Iris pigment epithelial cell (primary cell): ENCODE data around the gene TRIM44.

Experiments
- DNase-seq: peaks from one replicate; pipeline ENCODE4 v3.0.0-alpha.2; 2011; ENCODE audit warnings: low read depth

Gene TRIM44

DNA sequence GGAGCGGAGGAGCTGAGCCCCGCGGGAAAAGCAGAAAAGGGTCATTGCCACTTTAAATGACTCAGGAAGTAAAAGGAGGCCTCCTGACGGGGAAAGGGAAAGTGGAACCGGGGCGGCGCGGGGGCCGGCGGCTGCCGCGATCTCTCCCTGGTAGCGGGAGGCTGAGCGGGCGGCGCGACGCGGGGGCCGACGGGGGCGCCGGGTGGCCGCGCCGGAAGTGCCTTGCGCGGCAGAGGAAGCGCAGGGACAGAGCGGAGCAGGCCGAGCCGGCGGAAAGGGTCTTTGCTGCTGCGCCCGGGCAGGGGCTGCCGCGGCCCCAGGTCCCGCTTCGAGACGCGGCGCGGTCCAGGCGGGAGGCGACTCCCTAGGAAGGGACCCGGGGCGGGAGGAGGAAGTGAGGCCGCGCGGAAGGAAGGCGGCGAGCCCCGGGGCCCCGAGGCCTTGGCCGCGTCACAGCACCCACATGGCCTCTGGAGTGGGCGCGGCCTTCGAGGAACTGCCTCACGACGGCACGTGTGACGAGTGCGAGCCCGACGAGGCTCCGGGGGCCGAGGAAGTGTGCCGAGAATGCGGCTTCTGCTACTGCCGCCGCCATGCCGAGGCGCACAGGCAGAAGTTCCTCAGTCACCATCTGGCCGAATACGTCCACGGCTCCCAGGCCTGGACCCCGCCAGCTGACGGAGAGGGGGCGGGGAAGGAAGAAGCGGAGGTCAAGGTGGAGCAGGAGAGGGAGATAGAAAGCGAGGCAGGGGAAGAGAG lies at the start of gene TRIM44:
Gene TRIM44 (plus strand): TSS at position 127 of the 759 bp plus-strand sequence. CDS start 337 bp downstream, at position 464.
- DNase-seq = peak; percentile 83

DNA sequence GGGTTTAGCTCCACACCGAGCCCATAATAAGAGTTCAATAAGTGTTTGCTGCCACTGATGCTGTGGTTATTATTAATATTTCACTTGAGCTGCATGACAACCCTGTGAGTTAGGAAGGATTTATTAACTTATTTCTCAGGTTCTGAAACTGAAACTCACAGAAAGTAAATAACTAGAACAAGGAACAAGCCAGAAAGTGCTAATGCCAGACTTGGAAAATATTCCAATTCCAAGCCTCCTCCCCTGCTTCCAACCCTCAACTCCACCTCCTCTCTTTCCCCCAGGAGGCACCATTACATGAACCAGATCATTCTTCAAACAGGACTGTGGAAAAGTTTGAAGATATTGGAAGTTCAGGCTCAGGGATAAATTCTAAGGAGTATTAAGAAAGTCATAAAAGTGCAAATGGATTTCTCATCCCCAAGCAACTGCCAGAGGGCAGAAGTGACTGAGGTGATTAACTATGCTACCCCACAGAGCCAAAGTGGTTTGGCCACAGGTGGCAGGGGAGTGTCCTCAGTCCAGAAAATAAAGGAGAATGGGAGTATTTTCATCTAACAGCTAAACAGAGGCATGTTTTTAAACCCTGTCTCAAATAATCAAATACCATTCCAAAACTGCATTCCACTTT lies 47.5 kb upstream of the TRIM44 start:
- no peak for DNase-seq

DNA sequence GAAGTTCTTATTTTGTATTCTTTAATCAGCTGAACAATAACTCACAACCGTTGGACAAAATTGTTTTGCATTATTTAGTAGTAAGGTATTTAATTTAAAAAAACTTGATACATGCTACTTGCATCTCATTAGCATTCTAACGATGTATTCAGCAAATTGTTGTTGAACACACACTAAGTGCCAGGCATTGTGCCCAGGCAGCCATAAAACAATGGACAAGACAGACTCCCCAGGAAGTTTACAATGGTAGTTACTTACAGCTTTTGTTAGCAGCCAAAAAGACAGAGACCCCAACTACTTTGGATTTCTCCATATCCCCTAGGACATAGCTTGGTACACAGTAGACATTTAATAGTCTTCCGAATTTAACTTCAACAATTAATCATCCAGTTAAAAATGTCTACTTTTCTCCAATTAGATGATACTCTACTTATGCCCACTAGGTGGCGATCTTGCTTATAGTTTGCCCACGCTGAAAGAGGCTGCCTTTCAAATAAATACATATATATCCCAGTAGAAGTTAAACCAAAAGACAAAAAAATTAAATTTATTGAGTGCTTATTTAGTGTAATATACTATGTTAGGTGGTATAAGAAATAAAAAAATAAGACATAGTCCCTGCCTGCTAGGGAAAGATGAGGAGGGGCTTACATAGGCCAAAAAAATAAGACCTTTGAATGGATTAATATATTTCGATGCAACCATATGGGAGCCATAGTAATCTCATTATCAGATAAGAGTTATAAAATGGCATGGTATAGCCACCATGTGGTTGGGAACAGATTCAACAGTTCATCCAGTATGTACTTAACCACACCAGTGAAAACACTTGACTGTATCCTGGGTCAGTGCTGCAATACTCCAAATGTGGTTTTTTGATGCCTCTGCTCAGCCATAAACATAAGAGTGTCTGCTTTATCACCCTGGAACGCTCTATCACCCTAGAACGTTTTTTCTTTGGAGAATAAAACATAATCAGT lies 46.4 kb upstream of the TRIM44 start:
- peak; percentile 79 for DNase-seq

- no peak for DNase-seq
Measured at GRCh38 chr11:35617316-35617686, 45.3 kb upstream of the TRIM44 start.

DNA sequence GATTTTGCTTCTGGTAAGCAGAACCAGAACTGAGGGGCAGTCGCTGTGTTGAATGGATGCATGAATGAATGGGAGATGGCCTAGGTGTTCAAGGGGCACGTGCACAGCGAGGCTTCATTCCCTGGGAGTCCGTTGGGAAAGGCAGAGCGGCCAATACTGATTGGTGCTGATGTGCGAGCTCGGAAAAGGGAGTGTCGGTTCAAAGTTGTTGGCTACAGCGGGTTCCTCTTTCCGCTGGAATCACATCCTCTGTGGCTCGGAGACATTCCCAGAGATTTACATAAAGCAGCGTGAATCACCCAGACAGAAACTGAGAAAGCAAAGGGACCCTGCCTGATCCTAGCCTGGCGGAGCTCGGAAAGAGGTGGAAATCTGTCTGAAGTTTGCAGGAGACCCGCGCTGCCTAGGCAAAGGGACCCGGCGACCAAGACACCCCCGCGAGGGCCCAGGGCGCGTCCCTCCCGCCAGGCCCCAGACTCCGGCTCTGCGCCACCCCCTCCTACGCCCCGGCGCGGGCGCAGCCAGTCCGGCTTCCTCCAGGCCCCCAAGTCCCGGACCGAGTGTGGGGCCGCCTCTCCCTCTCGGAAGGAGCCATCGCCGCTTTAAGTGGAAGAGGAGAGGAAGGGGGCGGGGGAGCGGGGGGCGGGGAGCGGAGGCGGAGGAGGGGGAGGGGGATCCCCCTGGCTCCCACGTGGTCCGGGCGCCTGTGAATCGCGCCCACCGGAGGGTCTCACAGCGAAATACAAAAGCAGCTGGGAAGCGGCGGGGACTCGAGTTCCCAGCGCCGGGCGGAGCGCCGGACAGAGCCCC lies 44.7 kb upstream of the TRIM44 start, which contains the start of gene FJX1:
Gene FJX1 (plus strand): TSS at position 774 of the 810 bp plus-strand sequence. CDS start 177 bp downstream, outside the sequence.
- peak; percentile 91 for DNase-seq

GRCh38 chr11:35618497-35619115 lies 44.0 kb upstream of the TRIM44 start:
- peak; percentile 58 for DNase-seq

- peak; percentile 56 for DNase-seq
Measured at GRCh38 chr11:35619116-35619854, 43.3 kb upstream of the TRIM44 start.

DNA sequence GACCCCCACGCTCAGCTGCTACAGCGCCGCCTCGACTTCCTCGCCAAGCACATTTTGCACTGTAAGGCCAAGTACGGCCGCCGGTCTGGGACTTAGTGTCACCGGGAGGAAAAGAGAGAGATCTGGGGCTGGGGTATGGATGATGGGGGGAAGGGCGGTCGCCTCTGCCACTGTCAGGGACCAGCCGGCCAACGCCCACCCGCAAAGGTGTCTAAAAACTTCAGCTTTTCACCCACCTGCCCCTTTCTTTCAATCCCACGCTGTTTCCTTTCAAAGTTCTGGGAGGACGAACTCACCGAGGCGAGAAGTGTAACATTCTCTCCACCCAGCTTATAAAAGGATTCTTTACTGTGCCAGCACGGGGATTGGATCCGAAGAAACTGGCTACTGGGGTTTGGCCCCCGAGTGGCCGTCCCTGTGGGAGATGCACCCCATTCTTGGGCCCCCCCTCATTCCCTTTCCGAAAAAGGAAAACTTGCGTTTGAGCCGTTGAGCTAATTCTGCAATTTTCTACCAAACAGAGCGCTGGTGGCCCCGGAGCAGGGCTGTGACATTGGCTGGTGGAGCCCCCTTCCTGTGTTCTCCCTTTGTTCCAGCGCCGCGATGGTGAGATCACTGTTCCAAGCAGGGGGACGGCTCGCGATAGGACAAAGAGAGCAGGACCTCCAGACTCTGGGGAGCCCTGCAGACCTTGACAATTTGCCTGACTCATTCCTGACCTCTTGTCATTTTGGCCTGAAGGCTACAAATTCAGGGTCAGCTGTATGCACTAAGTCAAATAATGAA lies 42.5 kb upstream of the TRIM44 start:
- peak; percentile 43 for DNase-seq

- no peak for DNase-seq
Measured at GRCh38 chr11:35620795-35621194, 41.8 kb upstream of the TRIM44 start.

DNA sequence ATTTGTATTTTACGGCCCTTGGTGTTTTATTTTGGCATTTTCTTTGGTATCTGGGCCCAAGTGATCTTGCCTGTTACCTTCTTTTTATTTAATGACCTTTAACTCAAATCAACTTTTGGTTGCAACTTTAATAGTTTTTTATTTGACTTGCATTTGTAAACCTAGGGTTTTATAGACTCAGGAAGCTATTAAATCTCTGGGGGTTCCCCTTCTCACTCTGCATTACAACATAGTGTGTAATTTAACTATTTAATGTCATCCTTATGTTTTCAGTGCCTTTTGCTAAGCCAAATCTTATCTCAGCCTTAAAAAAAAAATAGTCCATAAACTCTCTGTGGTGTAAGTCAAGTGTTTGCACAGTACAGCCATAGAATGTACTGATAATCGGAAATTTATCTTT lies 41.0 kb upstream of the TRIM44 start:
- DNase-seq = peak; percentile 50

DNA sequence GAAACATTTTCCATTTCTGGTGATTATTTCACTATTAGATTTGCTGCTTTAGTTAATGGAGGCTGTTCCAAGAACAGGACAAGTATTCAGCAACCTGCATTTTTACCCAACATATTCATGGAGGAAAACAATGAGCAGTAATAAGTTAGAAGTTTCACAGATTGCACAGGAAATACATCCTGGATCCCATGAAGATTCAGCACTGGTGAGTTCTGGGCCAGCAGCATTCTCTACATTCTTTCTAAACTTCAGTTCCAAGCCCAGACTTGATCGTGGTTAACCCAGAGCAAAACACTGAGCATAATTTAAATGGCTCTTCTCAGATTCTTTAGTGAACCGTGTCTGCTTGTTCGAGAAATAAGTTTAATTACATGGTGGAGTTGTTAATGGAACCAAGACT lies 40.5 kb upstream of the TRIM44 start:
- peak; percentile 90 for DNase-seq

- DNase-seq = peak; percentile 92
Measured at GRCh38 chr11:35623621-35624168, 38.9 kb upstream of the TRIM44 start.

DNA sequence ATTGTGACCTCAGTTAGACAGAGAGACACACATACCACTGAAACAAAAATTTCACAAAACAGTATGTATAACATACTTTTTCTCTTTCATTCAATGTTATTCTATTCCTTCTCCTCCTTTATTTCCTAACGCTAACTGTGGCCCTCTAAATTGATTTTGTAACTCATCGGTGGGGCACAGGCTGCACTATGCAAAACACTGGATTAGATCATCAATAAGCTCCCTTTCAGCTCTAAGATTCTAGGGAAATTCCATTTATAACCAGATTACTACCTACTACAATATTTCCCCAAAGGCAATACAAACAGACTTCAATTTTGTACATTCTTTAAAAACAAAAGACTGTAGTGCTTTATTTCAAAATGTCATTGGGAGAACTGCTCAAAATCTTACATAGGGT lies 38.3 kb upstream of the TRIM44 start:
- DNase-seq = no peak

GRCh38 chr11:35624781-35625180 lies 37.8 kb upstream of the TRIM44 start:
- no peak for DNase-seq

DNA sequence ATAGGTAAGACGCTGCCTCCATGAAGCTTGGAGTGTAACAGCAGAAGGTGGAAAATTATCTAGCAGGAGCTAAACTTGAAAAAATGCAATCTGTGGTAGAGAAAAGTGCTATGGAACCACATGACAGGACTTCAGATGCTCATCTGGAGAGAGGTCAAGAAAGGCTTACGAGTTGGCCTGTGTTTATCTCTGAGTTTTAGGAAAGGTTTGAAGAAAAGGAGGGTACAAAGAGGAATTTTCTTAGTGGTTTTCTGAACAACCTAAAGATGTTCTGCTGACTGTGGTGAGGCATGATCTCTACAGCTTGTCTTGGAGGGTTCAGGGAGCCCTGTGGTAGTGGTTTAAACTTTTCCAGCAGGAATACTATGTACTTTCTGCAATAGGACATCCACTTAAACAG lies 36.1 kb upstream of the TRIM44 start:
- no peak for DNase-seq

DNA sequence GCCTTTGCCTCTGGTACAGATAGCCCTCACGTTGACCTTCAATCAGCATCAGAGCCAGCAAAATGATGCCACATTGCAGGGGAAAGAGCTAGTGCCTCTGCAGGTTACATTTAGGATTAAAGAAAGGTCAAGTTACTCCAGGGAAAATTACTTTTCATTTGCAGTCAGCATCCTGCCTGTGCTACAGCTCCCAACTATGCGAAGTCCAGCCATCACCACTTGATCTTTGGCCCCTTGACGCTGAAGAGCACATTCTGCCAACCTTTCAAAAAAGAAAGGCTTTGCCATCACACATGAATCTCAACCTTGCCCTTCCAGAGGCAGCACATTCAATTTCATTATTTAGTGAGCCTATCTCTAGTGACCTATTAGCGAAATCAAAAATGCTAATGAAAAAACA lies 33.1 kb upstream of the TRIM44 start:
- DNase-seq = no peak

DNA sequence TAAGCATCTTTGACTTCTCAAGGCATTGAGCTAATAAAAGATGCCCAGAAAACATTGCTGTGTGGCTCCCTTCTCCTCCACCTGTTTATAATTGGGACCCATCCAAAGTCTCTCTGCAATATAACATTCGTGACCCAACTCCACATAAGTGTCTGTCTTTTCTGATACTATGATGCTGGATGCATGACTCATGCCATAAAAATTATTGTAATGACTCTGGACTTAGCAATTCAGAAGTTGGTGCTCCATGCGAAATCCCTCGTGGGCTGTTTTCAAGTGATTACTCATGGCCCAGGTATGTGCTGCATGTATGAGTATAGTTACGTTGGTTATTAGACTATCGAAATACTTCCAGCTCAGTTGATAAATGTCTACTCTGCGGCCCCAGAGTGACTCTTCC lies 32.7 kb upstream of the TRIM44 start:
- DNase-seq = peak; percentile 99

DNA sequence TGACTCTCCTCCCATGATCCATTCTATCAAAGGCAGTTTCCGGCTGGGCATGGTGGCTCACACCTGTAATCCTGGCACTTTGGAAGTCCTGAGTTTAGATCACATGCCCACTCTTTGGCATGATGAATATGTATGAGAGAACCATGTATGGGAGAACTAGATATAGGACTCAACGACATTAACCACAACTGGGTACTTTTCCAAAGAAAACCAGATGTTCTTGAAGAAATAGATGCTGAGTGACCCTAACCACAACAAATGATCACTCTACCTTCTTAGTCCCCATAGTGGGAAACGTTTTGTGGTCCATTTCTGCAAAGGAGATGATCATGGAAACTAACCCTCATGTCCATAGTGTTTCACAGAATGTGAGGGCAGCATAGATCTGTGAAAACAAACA lies 30.7 kb upstream of the TRIM44 start:
- no peak for DNase-seq

GRCh38 chr11:35632301-35632700 lies 30.3 kb upstream of the TRIM44 start:
- DNase-seq = no peak
